HEK293 (cell line): ENCODE measurements around the gene NCOA3.

Source experiments
- CTCF ChIA-PET: fragments of 350-600 bp; formaldehyde crosslinking; extraction: SDS; loops from one replicate; lab custom pipeline; 2021; ENCODE audit warnings: antibody characterized with exemption; lab: Yijun Ruan, JAX
- POLR2A ChIA-PET: fragments of 300-600 bp; formaldehyde crosslinking; extraction: SDS; loops from one replicate; lab custom pipeline; 2020; ENCODE audit warnings: antibody characterized with exemption, inconsistent platforms; lab: Yijun Ruan, JAX
- H3K27ac ChIP-seq: fragments of 200-500 bp; sonication (Bioruptor generic); 2 replicates; pipeline ENCODE4 v1.5.1; 2014; ENCODE audit warnings: low read depth, low read length, control low read depth, inconsistent platforms; ENCODE audit errors: extremely low read depth
- H3K36me3 ChIP-seq, 2 experiments: fragments of 200-500 bp in 1 of 2; sonication (Bioruptor generic) in 1 of 2; 1 replicate in 1 of 2; 2 replicates in 1 of 2; pipeline ENCODE4 v1.5.1; 2014 to 2017; ENCODE audit warnings: inconsistent platforms in 2 of 2, low read length in 2 of 2; ENCODE audit not compliant: control insufficient read depth in 2 of 2, insufficient read depth in 1 of 2
- H3K4me1 ChIP-seq: fragments of 200-500 bp; sonication (Bioruptor generic); 2 replicates; pipeline ENCODE4 v1.5.1; 2014; ENCODE audit warnings: mild to moderate bottlenecking, low read length, inconsistent platforms; ENCODE audit not compliant: control insufficient read depth, insufficient read depth
- H3K4me3 ChIP-seq: 2 replicates; pipeline ENCODE4 v1.5.1; 2011; ENCODE audit warnings: low read depth, mild to moderate bottlenecking, control low read depth, low read length, moderate library complexity
- H3K9me3 ChIP-seq: fragments of 200-500 bp; sonication (Bioruptor generic); 2 replicates; pipeline ENCODE4 v1.5.1; 2014; ENCODE audit warnings: low read depth, low read length, inconsistent platforms; ENCODE audit not compliant: control insufficient read depth, insufficient read depth
- ELK4 ChIP-seq: IDR thresholded peaks from 2 replicates; pipeline ENCODE4 v1.6.1; 2011; ENCODE audit warnings: mild to moderate bottlenecking, low read depth, low read length, borderline replicate concordance
- SP2 ChIP-seq: fragments of 450-650 bp; formaldehyde crosslinking; IDR thresholded peaks from 2 replicates; pipeline ENCODE4 v1.5.1; 2016; ENCODE audit warnings: missing biosample characterization, missing genetic modification characterization
- TCF7L2 ChIP-seq: IDR thresholded peaks from 2 replicates; pipeline ENCODE4 v1.6.1; 2011; ENCODE audit warnings: low read depth, mild to moderate bottlenecking, inconsistent platforms, low read length, moderate library complexity, borderline replicate concordance
- ZBTB48 ChIP-seq: fragments of 450-650 bp; formaldehyde crosslinking; IDR thresholded peaks from 2 replicates; pipeline ENCODE4 v1.5.1; 2016; ENCODE audit warnings: missing biosample characterization, missing genetic modification characterization
- ZNF121 ChIP-seq: fragments of 450-650 bp; formaldehyde crosslinking; IDR thresholded peaks from 2 replicates; pipeline ENCODE4 v1.5.1; 2016; ENCODE audit warnings: missing biosample characterization, missing genetic modification characterization
- ZNF175 ChIP-seq: fragments of 450-650 bp; formaldehyde crosslinking; IDR thresholded peaks from 2 replicates; pipeline ENCODE4 v1.5.1; 2016; ENCODE audit warnings: missing biosample characterization, missing genetic modification characterization
- ZNF548 ChIP-seq: fragments of 450-650 bp; formaldehyde crosslinking; IDR thresholded peaks from 2 replicates; pipeline ENCODE4 v1.5.1; 2016; ENCODE audit warnings: missing biosample characterization, missing genetic modification characterization
- ZNF558 ChIP-seq: fragments of 450-650 bp; formaldehyde crosslinking; IDR thresholded peaks from 2 replicates; pipeline ENCODE4 v1.5.1; 2016; ENCODE audit warnings: missing biosample characterization, missing genetic modification characterization
- ZNF610 ChIP-seq: fragments of 450-650 bp; formaldehyde crosslinking; IDR thresholded peaks from 2 replicates; pipeline ENCODE4 v1.5.1; 2016; ENCODE audit warnings: missing biosample characterization, missing genetic modification characterization, borderline replicate concordance
- ZNF621 ChIP-seq: fragments of 450-650 bp; formaldehyde crosslinking; IDR thresholded peaks from 2 replicates; pipeline ENCODE4 v1.5.1; 2017; ENCODE audit warnings: missing biosample characterization, missing genetic modification characterization
- ZNF768 ChIP-seq: fragments of 450-650 bp; formaldehyde crosslinking; IDR thresholded peaks from 2 replicates; pipeline ENCODE4 v1.5.1; 2018; ENCODE audit warnings: missing biosample characterization, mild to moderate bottlenecking, missing genetic modification characterization
- ZNF785 ChIP-seq: fragments of 450-650 bp; formaldehyde crosslinking; IDR thresholded peaks from 2 replicates; pipeline ENCODE4 v1.5.1; 2016; ENCODE audit warnings: missing biosample characterization, missing genetic modification characterization
- ZNF830 ChIP-seq: fragments of 450-650 bp; IDR thresholded peaks from 2 replicates; pipeline ENCODE4 v1.5.0; 2018; ENCODE audit warnings: missing biosample characterization, missing genetic modification characterization, low read depth, mild to moderate bottlenecking, moderate library complexity
- TF ChIP-seq, protein P1 (sequence below): fragments of 450-650 bp; formaldehyde crosslinking; IDR thresholded peaks from 2 replicates; pipeline ENCODE4 v1.5.1; 2016; ENCODE audit warnings: missing biosample characterization, missing genetic modification characterization, borderline replicate concordance
- TF ChIP-seq, protein P2 (sequence below): fragments of 450-650 bp; formaldehyde crosslinking; IDR thresholded peaks from 2 replicates; pipeline ENCODE4 v1.5.1; 2017; ENCODE audit warnings: missing biosample characterization, mild to moderate bottlenecking, missing genetic modification characterization, moderate library complexity
- TF ChIP-seq, protein P3 (sequence below): fragments of 450-650 bp; formaldehyde crosslinking; IDR thresholded peaks from 2 replicates; pipeline ENCODE4 v1.5.1; 2017; ENCODE audit warnings: missing biosample characterization, missing genetic modification characterization
- TF ChIP-seq, protein P4 (sequence below): fragments of 450-650 bp; formaldehyde crosslinking; conservative IDR thresholded peaks from 2 replicates; pipeline ENCODE4 v1.5.1; 2016; ENCODE audit warnings: low read depth, missing biosample characterization, missing genetic modification characterization

The NCOA3 gene

GRCh38 chr20:47656318-47656717, 154.6 kb downstream of the NCOA3 start (continued):
- TF ChIP-seq, protein P1, sequence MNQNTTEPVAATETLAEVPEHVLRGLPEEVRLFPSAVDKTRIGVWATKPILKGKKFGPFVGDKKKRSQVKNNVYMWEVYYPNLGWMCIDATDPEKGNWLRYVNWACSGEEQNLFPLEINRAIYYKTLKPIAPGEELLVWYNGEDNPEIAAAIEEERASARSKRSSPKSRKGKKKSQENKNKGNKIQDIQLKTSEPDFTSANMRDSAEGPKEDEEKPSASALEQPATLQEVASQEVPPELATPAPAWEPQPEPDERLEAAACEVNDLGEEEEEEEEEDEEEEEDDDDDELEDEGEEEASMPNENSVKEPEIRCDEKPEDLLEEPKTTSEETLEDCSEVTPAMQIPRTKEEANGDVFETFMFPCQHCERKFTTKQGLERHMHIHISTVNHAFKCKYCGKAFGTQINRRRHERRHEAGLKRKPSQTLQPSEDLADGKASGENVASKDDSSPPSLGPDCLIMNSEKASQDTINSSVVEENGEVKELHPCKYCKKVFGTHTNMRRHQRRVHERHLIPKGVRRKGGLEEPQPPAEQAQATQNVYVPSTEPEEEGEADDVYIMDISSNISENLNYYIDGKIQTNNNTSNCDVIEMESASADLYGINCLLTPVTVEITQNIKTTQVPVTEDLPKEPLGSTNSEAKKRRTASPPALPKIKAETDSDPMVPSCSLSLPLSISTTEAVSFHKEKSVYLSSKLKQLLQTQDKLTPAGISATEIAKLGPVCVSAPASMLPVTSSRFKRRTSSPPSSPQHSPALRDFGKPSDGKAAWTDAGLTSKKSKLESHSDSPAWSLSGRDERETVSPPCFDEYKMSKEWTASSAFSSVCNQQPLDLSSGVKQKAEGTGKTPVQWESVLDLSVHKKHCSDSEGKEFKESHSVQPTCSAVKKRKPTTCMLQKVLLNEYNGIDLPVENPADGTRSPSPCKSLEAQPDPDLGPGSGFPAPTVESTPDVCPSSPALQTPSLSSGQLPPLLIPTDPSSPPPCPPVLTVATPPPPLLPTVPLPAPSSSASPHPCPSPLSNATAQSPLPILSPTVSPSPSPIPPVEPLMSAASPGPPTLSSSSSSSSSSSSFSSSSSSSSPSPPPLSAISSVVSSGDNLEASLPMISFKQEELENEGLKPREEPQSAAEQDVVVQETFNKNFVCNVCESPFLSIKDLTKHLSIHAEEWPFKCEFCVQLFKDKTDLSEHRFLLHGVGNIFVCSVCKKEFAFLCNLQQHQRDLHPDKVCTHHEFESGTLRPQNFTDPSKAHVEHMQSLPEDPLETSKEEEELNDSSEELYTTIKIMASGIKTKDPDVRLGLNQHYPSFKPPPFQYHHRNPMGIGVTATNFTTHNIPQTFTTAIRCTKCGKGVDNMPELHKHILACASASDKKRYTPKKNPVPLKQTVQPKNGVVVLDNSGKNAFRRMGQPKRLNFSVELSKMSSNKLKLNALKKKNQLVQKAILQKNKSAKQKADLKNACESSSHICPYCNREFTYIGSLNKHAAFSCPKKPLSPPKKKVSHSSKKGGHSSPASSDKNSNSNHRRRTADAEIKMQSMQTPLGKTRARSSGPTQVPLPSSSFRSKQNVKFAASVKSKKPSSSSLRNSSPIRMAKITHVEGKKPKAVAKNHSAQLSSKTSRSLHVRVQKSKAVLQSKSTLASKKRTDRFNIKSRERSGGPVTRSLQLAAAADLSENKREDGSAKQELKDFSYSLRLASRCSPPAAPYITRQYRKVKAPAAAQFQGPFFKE (tag by site-specific recombination): no peak
- TF ChIP-seq SP2 (tag by site-specific recombination): no peak
- no peak for TF ChIP-seq ZNF558
- TF ChIP-seq ZNF621 (tag by site-specific recombination): no peak
- no peak for TF ChIP-seq ZNF830
- TF ChIP-seq ZNF768 (tag by site-specific recombination): no peak
- TF ChIP-seq ZNF610 (tag by site-specific recombination): no peak
- no peak for TF ChIP-seq ZNF175 (tag by site-specific recombination)
- TF ChIP-seq, protein P2, sequence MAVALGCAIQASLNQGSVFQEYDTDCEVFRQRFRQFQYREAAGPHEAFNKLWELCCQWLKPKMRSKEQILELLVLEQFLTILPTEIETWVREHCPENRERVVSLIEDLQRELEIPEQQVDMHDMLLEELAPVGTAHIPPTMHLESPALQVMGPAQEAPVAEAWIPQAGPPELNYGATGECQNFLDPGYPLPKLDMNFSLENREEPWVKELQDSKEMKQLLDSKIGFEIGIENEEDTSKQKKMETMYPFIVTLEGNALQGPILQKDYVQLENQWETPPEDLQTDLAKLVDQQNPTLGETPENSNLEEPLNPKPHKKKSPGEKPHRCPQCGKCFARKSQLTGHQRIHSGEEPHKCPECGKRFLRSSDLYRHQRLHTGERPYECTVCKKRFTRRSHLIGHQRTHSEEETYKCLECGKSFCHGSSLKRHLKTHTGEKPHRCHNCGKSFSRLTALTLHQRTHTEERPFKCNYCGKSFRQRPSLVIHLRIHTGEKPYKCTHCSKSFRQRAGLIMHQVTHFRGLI (tag by site-specific recombination): no peak

- H3K4me1 ChIP-seq: no peaks in the 10 kb centered on the region
- no peaks in the 10 kb centered on the region for H3K9me3 ChIP-seq
- H3K27ac ChIP-seq: no peak overlapping the region
- ChIA-PET POLR2A (no interaction called here), CTCF (interaction anchor here (0.7 to 1.7 kb wide), 5 partner anchors 10 to 960 kb away, joined by 3 to 6 read pairs (median 5); no protein-coding TSS in a partner anchor)
- TF ChIP-seq ZNF785 (tag by site-specific recombination): no peak
- TF ChIP-seq ZBTB48 (tag by site-specific recombination): no peak
- TF ChIP-seq ZNF121 (tag by site-specific recombination): no peak
- TF ChIP-seq, protein P3, sequence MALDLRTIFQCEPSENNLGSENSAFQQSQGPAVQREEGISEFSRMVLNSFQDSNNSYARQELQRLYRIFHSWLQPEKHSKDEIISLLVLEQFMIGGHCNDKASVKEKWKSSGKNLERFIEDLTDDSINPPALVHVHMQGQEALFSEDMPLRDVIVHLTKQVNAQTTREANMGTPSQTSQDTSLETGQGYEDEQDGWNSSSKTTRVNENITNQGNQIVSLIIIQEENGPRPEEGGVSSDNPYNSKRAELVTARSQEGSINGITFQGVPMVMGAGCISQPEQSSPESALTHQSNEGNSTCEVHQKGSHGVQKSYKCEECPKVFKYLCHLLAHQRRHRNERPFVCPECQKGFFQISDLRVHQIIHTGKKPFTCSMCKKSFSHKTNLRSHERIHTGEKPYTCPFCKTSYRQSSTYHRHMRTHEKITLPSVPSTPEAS (tag by site-specific recombination): no peak
- no peak for TF ChIP-seq ZNF548 (tag by site-specific recombination)
- no peak overlapping the region for H3K4me3 ChIP-seq
- H3K36me3 ChIP-seq: peaks cover 0 to 75% of the 10 kb centered on the region in 2 experiments; a peak in 1 of 3 replicates
Observed at GRCh38 chr20:47659904-47660601, 158.4 kb downstream of the NCOA3 start.

GRCh38 chr20:47660602-47660905, 158.9 kb downstream of the NCOA3 start:
- Histone ChIP-seq H3K36me3 (peaks cover 0 to 70% of the 10 kb centered on the region in 2 experiments; a peak in 1 of 3 replicates), H3K4me1 (no peaks in the 10 kb centered on the region), H3K9me3 (no peaks in the 10 kb centered on the region), H3K4me3 (no peak overlapping the region), H3K27ac (no peak overlapping the region)
- ChIA-PET CTCF (interaction anchor here (0.6 to 1.7 kb wide), 6 partner anchors 10 to 960 kb away, joined by 3 to 6 read pairs (median 4); no protein-coding TSS in a partner anchor), POLR2A (interaction anchor here (0.6 kb wide), 1 partner anchor 320 kb away, joined by 3 read pairs; no protein-coding TSS in a partner anchor)
- TF ChIP-seq, protein P4, sequence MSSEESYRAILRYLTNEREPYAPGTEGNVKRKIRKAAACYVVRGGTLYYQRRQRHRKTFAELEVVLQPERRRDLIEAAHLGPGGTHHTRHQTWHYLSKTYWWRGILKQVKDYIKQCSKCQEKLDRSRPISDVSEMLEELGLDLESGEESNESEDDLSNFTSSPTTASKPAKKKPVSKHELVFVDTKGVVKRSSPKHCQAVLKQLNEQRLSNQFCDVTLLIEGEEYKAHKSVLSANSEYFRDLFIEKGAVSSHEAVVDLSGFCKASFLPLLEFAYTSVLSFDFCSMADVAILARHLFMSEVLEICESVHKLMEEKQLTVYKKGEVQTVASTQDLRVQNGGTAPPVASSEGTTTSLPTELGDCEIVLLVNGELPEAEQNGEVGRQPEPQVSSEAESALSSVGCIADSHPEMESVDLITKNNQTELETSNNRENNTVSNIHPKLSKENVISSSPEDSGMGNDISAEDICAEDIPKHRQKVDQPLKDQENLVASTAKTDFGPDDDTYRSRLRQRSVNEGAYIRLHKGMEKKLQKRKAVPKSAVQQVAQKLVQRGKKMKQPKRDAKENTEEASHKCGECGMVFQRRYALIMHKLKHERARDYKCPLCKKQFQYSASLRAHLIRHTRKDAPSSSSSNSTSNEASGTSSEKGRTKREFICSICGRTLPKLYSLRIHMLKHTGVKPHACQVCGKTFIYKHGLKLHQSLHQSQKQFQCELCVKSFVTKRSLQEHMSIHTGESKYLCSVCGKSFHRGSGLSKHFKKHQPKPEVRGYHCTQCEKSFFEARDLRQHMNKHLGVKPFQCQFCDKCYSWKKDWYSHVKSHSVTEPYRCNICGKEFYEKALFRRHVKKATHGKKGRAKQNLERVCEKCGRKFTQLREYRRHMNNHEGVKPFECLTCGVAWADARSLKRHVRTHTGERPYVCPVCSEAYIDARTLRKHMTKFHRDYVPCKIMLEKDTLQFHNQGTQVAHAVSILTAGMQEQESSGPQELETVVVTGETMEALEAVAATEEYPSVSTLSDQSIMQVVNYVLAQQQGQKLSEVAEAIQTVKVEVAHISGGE (tag by site-specific recombination): no peak
- TF ChIP-seq TCF7L2 (no peak), ZNF785 (tag by site-specific recombination) (no peak), ELK4 (no peak)
